GM18508 (cell line): ENCODE data around the gene SVEP1.
"Not testable (repeated sequence)": the region's sequence is repeated elsewhere in the genome, so short reads cannot be mapped to it uniquely, and the experiment has no call there.

Experiments used
- ATAC-seq: cut with Tn5 transposase; IDR thresholded peaks from one replicate; pipeline ENCODE4 v1.9.1; 2021; ENCODE audit warnings: moderate number of reproducible peaks; ENCODE audit not compliant: insufficient read depth, unreplicated experiment

SVEP1 gene

DNA sequence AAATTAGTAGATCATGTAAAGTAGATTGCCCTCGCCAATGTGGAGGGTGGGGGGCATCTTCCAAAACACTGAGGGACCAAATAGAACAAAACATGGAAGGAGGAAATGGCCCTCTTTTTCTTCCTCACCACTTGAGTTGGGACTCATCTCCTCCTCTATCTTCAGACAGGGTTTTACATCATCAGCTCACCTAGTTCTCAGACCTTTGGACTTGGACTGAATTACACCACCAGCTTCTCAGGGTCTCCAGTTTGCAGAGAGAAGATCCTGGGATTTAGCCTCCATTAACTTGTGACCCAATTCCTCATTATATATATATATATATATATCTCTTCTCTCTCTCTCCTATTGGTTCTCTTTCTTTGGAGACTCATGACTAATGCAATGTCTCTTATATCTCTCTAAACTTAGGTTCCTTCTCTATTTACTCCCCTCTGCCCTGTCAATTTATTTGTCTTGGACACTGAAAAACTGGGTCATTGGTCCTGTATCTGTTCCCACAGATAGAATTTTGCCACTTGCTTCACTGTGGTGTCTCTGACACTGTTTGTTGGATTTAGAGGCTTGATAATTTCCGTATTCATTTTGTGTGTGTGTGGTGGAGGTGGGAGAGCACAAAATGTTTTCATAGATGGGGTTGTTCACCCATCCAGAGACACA, 187.6 kb downstream of the SVEP1 start:
- ATAC-seq = no peak

GRCh38 chr9:110389148-110389750, 190.3 kb downstream of the SVEP1 start:
- ATAC-seq = no peak

DNA sequence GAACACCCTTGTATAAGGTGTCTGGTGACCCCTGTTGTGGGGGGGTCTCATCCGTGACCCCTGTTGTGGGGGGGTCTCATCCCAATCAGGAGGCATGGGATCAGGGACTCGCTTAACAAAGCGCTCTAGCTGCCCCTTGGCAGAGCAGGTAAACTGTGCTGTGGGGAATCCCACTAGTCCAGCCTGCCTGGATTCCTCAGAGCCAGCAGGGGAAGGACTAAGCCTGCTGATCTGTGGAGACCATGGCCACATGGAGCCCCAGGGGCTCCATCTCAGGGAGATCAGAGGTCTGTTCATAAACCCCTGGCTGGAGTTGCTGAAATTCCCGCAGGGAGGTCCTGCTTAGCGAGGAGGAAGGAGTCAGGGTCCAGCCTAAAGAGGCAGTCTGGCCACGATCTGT, 196.1 kb downstream of the SVEP1 start:
- ATAC-seq = no peak

GRCh38 chr9:110382731-110383130, 196.8 kb downstream of the SVEP1 start:
- no peak for ATAC-seq

- no peak for ATAC-seq
Observed at GRCh38 chr9:110371411-110372007, 208.0 kb downstream of the SVEP1 start.

DNA sequence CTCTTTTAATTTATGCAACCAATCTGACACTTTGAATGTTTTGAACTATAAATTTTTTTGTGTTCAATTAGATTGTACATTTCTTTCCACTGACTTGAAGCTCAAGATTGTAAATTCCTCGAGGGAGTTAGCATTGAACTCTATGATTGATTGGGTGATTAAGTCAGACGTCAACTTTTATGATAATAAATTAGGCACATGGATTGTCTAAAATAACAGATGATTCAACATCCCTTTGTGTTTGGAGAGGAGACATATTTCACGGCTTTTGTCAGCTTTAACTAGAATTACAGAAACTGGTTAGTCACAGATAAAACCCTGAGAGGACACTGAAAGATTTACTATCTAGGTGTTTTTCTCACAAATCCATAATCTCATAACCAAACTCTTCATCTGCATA, 209.2 kb downstream of the SVEP1 start:
- no peak for ATAC-seq

GRCh38 chr9:110364451-110364850, 215.1 kb downstream of the SVEP1 start:
- ATAC-seq = no peak

DNA sequence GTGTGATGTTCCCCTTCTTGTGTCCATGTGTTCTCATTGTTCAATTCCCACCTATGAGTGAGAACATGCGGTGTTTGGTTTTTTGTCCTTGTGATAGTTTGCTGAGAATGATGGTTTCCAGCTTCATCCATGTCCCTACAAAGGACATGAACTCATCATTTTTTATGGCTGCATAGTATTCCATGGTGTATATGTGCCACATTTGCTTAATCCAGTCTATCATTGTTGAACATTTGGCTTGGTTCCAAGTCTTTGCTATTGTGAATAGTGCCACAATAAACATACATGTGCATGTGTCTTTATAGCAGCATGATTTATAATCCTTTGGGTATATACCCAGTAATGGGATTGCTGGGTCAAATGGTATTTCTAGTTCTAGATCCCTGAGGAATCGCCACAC, 220.5 kb downstream of the SVEP1 start:
- ATAC-seq = not testable (repeated sequence)

GRCh38 chr9:110357505-110357904, 222.0 kb downstream of the SVEP1 start:
- ATAC-seq = no peak

DNA sequence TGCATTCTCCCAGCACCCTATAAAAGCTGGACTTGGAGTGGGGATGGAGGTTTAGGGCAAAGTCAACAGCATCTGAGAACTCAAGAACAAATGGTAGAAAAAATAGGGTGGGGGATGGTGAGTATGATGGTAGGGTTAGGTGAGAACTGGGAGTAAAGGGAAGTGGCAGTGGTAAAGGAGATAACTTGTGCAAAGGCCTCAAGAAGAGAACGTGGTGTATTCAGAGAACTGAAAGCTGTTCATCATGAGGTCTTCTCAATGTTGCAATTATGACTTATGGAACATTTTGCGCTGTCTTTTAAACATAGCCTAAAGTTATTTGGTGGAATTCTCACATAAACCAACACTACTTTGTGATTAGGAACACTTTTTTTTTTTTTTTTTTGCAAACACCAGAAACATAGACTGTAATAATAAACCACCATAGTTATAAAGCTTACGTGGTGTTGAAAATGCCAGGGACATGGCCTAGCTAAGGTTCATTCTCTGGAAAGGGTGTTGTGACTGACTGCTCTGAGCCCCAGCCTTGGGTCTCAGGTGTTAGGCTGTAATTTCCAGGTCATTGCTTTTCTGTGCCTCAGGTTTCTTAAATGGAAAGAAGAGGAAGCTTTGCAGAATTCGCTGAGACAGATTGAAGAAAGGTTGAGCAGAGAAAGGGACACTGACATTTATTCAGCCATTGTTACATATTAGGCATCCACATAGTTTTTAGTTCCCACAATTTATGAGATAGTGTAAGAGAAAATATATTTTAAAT, 222.7 kb downstream of the SVEP1 start:
- no peak for ATAC-seq

DNA sequence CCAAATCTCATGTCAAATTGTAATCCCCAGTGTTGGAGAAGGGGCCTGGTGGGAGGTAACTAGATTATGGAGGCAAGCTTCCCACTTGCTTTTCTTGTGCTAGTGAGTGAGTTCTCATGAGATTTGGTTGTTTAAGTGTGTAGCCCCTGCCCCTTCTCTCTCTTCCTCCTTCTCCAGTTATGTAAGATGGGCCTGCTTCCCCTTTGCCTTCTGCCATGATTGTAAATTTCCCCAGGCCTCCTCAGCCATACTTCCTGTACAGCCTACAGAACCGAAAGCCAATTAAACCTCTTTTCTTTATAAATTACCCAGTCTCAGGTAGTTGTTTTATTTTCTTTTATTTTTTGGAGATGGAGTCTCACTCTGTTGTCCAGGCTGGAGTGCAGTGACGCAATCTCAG, 223.6 kb downstream of the SVEP1 start:
- ATAC-seq = no peak

DNA sequence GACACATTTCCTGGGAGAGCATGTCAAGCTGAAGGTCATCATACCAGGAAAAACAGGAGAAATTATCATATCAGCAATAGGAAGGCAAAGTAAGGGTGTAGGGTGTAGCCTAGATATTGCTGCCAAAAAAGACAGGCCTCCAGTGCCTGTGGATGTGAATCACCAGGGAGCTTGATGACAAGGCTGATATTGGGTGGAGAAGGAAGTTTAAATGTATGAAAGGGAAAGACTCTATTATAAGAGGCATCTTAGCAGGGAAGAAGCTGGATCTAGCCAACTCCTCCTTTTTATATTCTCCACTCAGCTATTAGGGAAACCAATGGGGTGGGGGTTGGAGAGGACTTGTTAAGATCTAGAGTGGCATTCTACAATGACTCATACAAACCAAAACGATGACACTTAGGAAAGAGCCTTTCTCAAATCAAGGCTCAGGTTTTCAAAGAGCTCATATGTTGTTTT, 228.5 kb downstream of the SVEP1 start:
- no peak for ATAC-seq

DNA sequence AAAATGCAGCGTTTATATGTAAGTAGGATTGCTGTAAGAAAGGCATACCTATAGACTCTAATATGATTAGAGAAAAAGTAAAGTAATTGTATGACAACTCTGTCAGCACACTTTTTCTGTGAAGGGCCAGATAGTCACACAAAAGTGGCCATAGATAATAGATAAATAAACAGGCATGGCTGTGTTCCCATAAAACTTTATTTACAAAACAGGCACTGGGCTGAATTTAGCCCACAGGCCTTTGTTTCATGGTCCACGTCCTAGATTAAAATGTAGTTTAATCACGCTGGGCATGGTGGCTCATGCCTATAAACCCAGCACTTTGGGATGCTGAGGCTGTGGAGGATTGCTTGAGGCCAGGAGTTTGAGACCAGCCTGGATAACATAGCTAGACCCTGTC, 233.2 kb downstream of the SVEP1 start:
- ATAC-seq = no peak

- no peak for ATAC-seq
Observed at GRCh38 chr9:110344821-110345220, 234.7 kb downstream of the SVEP1 start.

DNA sequence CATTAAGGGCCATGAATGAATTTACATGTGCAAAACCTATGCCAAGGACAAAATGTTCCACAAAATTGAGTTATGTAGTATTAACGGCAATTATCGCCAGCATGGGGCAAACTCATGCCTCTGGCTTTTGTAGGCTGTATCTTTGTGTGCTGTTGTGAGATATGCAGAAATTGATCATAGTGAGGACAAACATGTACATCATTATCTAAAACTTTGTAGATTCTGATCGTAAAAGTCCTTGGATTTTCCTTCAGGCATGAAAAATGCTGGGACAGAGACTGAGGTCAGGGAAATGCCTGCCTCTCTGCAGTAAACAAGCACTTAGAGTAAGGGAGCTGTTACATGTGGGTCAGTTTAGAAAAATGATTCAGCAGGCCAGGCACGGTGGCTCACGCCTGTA, 236.0 kb downstream of the SVEP1 start:
- ATAC-seq = no peak

DNA sequence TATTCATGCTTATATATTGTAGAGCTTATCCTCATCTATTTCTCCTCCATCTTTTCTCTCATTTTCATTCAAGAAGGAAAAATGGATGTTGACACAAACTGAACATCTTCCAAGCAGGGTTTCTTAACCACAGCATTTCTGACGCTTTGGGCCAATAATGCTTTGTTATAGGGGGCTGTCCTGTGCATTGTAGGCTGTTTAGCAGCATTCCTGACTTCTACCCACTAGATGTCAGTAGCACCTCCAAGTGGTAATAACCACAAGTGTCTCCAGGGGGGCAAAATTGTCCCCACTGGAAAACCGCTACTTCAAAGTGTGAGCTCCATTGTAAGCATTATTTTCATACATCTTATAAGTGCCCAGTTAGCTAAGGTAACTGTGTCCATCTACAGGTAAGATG, 239.2 kb downstream of the SVEP1 start:
- ATAC-seq = no peak

DNA sequence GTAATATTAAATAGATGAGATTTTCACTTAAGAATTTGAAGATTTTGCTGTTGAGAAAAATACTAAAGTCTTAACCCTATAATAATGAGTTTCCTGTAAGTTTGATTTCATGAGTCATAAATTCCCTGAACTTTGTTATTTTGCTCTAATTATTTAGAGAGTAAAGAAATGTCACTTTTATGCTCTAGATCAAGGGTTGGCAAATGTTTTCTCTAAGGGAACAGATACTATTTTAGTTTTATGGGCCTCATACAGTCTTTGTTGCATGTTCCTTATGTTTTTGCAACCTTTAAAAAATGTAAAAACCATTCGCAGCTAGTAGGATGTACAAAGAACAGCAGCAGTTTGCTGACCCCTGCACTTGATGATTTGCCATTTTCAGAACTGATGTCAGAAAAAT, 241.4 kb downstream of the SVEP1 start:
- ATAC-seq = no peak

DNA sequence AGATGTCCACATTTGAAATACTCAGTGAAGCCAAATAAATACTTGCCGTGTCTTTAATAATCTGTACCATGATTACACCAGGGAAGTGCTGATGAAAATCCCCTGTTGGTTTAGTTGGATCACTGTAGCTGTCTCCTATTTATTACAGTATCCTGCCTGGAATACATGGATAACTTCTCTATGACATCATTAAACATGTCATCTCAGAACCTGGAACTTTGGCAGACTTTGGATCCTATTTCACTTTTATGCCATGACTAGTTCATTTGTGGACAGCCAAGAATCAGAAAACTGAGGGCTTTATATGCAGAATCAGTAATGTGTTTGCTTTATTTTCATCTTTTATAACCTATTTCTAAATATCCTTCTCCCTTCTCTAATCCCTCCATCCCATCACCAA, 241.8 kb downstream of the SVEP1 start, which contains the start of gene TXNDC8:
Gene TXNDC8 (minus strand): TSS at position 137 of the 400 bp plus-strand sequence.
- ATAC-seq = no peak

DNA sequence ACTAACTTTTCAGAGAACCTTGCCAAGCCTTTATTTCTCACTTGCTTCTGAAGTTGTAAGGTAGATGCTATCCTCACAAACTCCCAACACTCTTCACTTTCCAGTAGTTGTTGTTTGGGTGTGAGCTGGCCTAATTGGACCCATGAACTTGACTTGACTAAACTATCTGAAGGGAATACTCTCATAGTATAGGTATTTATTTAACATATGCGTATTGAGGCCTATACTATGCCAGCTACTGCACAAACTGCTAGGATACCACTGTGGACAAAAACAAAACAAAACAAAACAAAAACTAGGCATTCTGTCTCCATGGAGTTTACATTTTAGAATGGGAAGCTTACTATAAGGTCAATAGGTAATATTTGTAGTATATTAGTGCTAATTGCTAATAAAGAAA, 243.2 kb downstream of the SVEP1 start:
- ATAC-seq = no peak

DNA sequence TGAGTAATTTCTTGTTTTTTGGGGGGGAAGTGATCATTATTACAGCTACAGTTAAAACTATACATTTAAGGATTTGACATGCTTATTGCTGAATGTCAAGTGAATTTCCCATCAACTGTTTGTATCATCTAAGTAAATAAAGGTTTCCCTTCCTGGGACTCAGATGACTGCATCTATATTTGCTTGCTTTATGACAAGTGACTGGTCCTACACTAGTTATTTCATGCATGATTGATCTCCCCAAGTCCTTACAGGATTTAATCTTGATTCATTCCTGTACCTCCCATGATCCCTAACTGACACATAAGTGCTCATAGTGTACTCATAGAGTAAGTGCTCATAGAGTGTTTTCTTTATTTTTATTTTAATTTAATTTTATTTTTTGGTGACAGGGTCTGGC, 244.7 kb downstream of the SVEP1 start:
- ATAC-seq = no peak

- no peak for ATAC-seq
Observed at GRCh38 chr9:110334183-110334582, 245.4 kb downstream of the SVEP1 start.
